Stimulated activated CD8-positive, alpha-beta memory T cell treated with anti-CD3 and anti-CD28 coated beads, Interleukin-12 subunit alpha, Interleukin-12 subunit beta, amount 100 ng/mL, for 1 hour (primary cell): ENCODE measurements around the gene MARCHF3.
"Not testable (repeated sequence)": the region's sequence is repeated elsewhere in the genome, so short reads cannot be mapped to it uniquely, and the experiment has no call there.

Experiments
- DNase-seq: peaks from one replicate; pipeline ENCODE4 v3.0.0-alpha.2; 2020; ENCODE audit warnings: low read depth

The MARCHF3 gene

GRCh38 chr5:126953640-126954039 is 76.7 kb downstream of the MARCHF3 start:
- no peak for DNase-seq

GRCh38 chr5:126949475-126949874 is 80.9 kb downstream of the MARCHF3 start:
- no peak for DNase-seq

- DNase-seq, result no peak
These were observed 81.9 kb downstream of the MARCHF3 start for GRCh38 chr5:126948453-126948852.

- DNase-seq, result no peak
These were observed 82.4 kb downstream of the MARCHF3 start for GRCh38 chr5:126948011-126948355.

- DNase-seq, result no peak
These were observed 83.0 kb downstream of the MARCHF3 start for GRCh38 chr5:126947146-126948010.

- DNase-seq, result not testable (repeated sequence)
These were observed 87.5 kb downstream of the MARCHF3 start for GRCh38 chr5:126942908-126943307.

- no peak for DNase-seq
These were observed 89.0 kb downstream of the MARCHF3 start for GRCh38 chr5:126941403-126941802.

- no peak for DNase-seq
These were observed 90.5 kb downstream of the MARCHF3 start for GRCh38 chr5:126939887-126940286.

GRCh38 chr5:126938466-126938865 is 91.9 kb downstream of the MARCHF3 start:
- no peak for DNase-seq

- no peak for DNase-seq
These were observed 92.6 kb downstream of the MARCHF3 start for GRCh38 chr5:126937771-126938170.

GRCh38 chr5:126936775-126937418 is 93.5 kb downstream of the MARCHF3 start:
- no peak for DNase-seq

GRCh38 chr5:126931963-126932660 is 98.2 kb downstream of the MARCHF3 start:
- DNase-seq, result no peak

- no peak for DNase-seq
These were observed 102.3 kb downstream of the MARCHF3 start for GRCh38 chr5:126928041-126928440.

GRCh38 chr5:126927429-126927828 is 102.9 kb downstream of the MARCHF3 start:
- no peak for DNase-seq

- DNase-seq, result no peak
These were observed 104.2 kb downstream of the MARCHF3 start for GRCh38 chr5:126926187-126926586.

GRCh38 chr5:126925482-126925881 is 104.9 kb downstream of the MARCHF3 start:
- no peak for DNase-seq

- no peak for DNase-seq
These were observed 105.9 kb downstream of the MARCHF3 start for GRCh38 chr5:126924331-126925033.

- no peak for DNase-seq
These were observed 108.9 kb downstream of the MARCHF3 start for GRCh38 chr5:126921241-126922091.

- no peak for DNase-seq
These were observed 110.1 kb downstream of the MARCHF3 start for GRCh38 chr5:126920291-126920690.

- no peak for DNase-seq
These were observed 110.8 kb downstream of the MARCHF3 start for GRCh38 chr5:126919566-126919965.

- DNase-seq, result no peak
These were observed 111.8 kb downstream of the MARCHF3 start for GRCh38 chr5:126918615-126918957.
